Prostate gland (tissue), 2 donors: ENCODE measurements around the gene HS6ST2.

Experiments
- POLR2A ChIP-seq: fragments of 450-650 bp; IDR thresholded peaks from one replicate; pipeline ENCODE4 v1.6.1; 2016; ENCODE audit warnings: antibody characterized with exemption, mild to moderate bottlenecking
- POLR2AphosphoS5 ChIP-seq: sonication (generic); formaldehyde crosslinking; IDR thresholded peaks from one replicate; pipeline ENCODE4 v1.6.1; 2017; ENCODE audit warnings: antibody characterized with exemption
- TF ChIP-seq, protein P1 (sequence below), 4 experiments: fragments of 200-600 bp in 2 of 4; fragments of 450-650 bp in 2 of 4; sonication (generic) in 2 of 4; IDR thresholded peaks; 1 replicate in 3 of 4; 2 replicates in 1 of 4; pipeline ENCODE4 v1.5.1; 2016 to 2019; ENCODE audit warnings: antibody characterized with exemption in 4 of 4, mild to moderate bottlenecking in 2 of 4, moderate library complexity in 2 of 4

DNA sequence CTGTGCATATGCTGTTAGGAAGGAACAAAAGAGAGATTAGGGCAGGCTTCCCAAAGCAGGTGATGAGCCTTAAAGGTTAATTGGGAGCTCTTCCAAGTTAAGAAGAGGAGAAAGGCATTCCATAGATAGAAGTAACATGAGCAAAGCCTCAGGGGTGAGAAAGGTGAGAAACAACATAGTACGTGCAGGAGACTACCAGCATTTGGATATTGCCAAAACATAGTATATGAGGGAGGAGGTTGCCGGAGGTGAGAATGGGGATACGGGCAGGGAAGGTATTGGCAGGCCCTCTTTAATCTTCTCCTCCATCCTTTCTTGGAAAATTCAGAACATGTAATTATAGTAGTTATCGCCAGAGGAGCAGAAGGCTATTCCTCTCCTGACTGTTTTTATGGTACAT is 373.5 kb downstream of the HS6ST2 start:
- TF ChIP-seq, protein P1, sequence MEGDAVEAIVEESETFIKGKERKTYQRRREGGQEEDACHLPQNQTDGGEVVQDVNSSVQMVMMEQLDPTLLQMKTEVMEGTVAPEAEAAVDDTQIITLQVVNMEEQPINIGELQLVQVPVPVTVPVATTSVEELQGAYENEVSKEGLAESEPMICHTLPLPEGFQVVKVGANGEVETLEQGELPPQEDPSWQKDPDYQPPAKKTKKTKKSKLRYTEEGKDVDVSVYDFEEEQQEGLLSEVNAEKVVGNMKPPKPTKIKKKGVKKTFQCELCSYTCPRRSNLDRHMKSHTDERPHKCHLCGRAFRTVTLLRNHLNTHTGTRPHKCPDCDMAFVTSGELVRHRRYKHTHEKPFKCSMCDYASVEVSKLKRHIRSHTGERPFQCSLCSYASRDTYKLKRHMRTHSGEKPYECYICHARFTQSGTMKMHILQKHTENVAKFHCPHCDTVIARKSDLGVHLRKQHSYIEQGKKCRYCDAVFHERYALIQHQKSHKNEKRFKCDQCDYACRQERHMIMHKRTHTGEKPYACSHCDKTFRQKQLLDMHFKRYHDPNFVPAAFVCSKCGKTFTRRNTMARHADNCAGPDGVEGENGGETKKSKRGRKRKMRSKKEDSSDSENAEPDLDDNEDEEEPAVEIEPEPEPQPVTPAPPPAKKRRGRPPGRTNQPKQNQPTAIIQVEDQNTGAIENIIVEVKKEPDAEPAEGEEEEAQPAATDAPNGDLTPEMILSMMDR (IDR thresholded peaks at IDR 0.05): no peak
- TF ChIP-seq POLR2AphosphoS5: no peak
- no peak for TF ChIP-seq POLR2A
